Spinal cord (tissue), 10 donors: ENCODE measurements around the gene THPO. TPM values are rescaled to one million over a fixed set of nuclear protein-coding genes. Genes with fewer than 3 reads are reported as not detected.

Experiments used
- DNase-seq, 6 donors: peaks; one replicate each; pipeline versions ENCODE4 v3.0.0 to v3.0.0-alpha.2; 2013 to 2015; ENCODE audit warnings: low spot score in 6 of 6, low read depth in 4 of 6
- H3K27ac ChIP-seq: one replicate; pipeline ENCODE4 v1.5.1; 2013; ENCODE audit warnings: low read depth, low read length, control low read depth
- H3K27me3 ChIP-seq: one replicate; pipeline ENCODE4 v1.6.1; 2013; ENCODE audit warnings: low read length; ENCODE audit not compliant: control insufficient read depth, insufficient read depth
- H3K36me3 ChIP-seq: one replicate; pipeline ENCODE4 v1.6.1; 2013; ENCODE audit warnings: low read length; ENCODE audit not compliant: control insufficient read depth, insufficient read depth
- H3K4me1 ChIP-seq: one replicate; pipeline ENCODE4 v1.6.1; 2013; ENCODE audit warnings: low read length; ENCODE audit not compliant: control insufficient read depth, insufficient read depth
- H3K4me3 ChIP-seq: one replicate; pipeline ENCODE4 v1.5.1; 2013; ENCODE audit warnings: low read depth, low read length, control low read depth
- H3K9me3 ChIP-seq: one replicate; pipeline ENCODE4 v1.6.1; 2013; ENCODE audit warnings: low read length; ENCODE audit not compliant: control insufficient read depth, insufficient read depth
- WGBS: methylation state at CpG from one replicate; pipeline ENCODE4 v1.1.5; 2013; ENCODE audit warnings: missing lambda C conversion rate; ENCODE audit not compliant: insufficient coverage; 5-methylcytosine and 5-hydroxymethylcytosine counted together
- polyA plus RNA-seq, 2 donors: library from polyadenylated mRNA; unstranded; fragments of 120-200 nt; gene quantifications; one replicate each; pipeline ENCODE4 v1.2.1, GENCODE V29; 2013; ENCODE audit not compliant: insufficient read length in 2 of 2
- total RNA-seq, 2 donors: library from RNA; depleted of rRNA in 1 of 2; stranded (reverse); fragments of 120-200 nt in 1 of 2; fragments of >200 nt in 1 of 2; gene quantifications; one replicate each; pipeline versions ENCODE4 v1.2.3 to v1.2.4, GENCODE V29; 2013 to 2014
- donor health status: healthy.

Gene THPO
- total and polyA plus RNA-seq, 4 donors, result 0.40 to 2.6 (median 1.9) TPM

GRCh38 chr3:184386047-184386806, 8.2 kb upstream of the THPO start:
- Histone ChIP-seq H3K9me3 (no peaks in the 10 kb centered on the region), H3K4me1 (peaks cover 8% of the 10 kb centered on the region), H3K4me3 (no peak overlapping the region), H3K36me3 (peaks cover 72% of the 10 kb centered on the region), H3K27me3 (peaks cover 2% of the 10 kb centered on the region), H3K27ac (no peak overlapping the region)
- 53% methylated on average over 37 of the region's 37 CpGs for WGBS
- no peak for DNase-seq

DNA sequence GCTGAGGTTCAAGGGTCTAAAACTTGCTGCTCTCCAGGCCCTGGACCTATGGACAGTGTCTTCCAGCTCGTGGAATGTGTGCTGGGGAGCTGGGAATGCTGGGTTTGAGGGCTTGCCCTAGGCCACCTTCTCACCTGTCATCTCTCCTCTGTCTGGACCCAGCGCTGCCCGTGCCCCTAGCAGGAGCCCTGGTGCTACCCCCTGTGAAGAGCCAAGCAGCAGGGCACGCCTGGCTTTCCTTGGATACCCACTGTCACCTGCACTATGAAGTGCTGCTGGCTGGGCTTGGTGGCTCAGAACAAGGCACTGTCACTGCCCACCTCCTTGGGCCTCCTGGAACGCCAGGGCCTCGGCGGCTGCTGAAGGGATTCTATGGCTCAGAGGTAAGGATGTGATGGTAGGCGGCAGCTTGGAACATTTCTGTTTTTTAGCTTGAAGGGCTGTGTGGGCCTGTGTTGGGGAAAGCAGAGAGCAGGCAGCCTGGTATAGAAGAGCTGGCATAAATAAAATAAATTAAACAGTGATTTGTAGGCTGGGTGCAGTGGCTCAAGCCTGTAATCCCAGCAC, 6.9 kb upstream of the THPO start:
- H3K36me3 ChIP-seq, result peaks cover 71% of the 10 kb centered on the region
- no peaks in the 10 kb centered on the region for H3K9me3 ChIP-seq
- peaks cover 9% of the 10 kb centered on the region for H3K27me3 ChIP-seq
- H3K4me3 ChIP-seq, result no peak overlapping the region
- H3K4me1 ChIP-seq, result peaks cover 13% of the 10 kb centered on the region
- WGBS, result 98% methylated on average over 5 of the region's 8 CpGs
- H3K27ac ChIP-seq, result no peak overlapping the region
- no peak for DNase-seq

DNA sequence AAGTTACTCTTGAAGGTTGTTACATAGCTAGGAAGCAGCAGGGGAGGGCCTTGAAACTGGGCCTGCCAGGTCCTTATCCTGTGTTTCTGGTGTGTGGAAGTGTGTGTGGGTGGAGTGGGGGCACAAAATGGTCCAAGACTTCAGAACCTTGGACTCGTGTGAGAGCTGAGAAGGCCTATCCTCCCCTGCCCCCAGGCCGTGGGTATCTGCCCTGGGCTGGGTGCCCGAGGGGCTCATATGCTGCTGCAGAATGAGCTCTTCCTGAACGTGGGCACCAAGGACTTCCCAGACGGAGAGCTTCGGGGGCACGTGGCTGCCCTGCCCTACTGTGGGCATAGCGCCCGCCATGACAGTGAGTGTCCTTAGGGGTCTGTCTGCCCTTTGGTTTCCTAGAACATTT, 6.3 kb upstream of the THPO start:
- no peak overlapping the region for H3K4me3 ChIP-seq
- peaks cover 11% of the 10 kb centered on the region for H3K27me3 ChIP-seq
- no peak for DNase-seq
- H3K4me1 ChIP-seq, result peaks cover 15% of the 10 kb centered on the region
- WGBS, result 87% methylated on average over 9 of the region's 9 CpGs
- peaks cover 65% of the 10 kb centered on the region for H3K36me3 ChIP-seq
- H3K27ac ChIP-seq, result no peak overlapping the region
- no peaks in the 10 kb centered on the region for H3K9me3 ChIP-seq

DNA sequence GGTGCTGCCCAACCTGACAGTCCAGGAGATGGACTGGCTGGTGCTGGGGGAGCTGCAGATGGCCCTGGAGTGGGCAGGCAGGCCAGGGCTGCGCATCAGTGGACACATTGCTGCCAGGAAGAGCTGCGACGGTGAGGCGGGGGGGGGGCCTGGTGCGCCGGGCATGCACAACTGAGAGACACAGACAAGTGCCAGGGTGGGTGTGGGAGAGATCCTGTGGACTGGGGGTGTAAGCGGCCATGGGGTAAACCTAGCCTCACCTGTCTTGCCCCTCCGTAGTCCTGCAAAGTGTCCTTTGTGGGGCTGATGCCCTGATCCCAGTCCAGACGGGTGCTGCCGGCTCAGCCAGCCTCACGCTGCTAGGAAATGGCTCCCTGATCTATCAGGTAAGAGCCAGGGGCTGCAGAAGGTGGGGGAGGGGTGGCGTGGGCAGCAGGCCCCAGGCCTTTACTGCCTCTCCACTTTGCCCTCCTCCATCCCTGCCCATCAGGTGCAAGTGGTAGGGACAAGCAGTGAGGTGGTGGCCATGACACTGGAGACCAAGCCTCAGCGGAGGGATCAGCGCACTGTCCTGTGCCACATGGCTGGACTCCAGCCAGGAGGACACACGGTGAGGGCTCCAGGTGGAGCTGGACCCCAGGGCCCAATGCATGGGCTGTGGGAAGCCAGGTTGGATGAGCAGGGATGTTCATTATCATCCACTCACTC, 5.2 kb upstream of the THPO start:
- peaks cover 11% of the 10 kb centered on the region for H3K27me3 ChIP-seq
- 92% methylated on average over 12 of the region's 15 CpGs for WGBS
- no peak overlapping the region for H3K4me3 ChIP-seq
- H3K4me1 ChIP-seq, result peaks cover 22% of the 10 kb centered on the region
- no peak overlapping the region for H3K27ac ChIP-seq
- DNase-seq, result no peak
- no peaks in the 10 kb centered on the region for H3K9me3 ChIP-seq
- H3K36me3 ChIP-seq, result peaks cover 54% of the 10 kb centered on the region

- H3K27ac ChIP-seq, result no peak overlapping the region
- peaks cover 11% of the 10 kb centered on the region for H3K27me3 ChIP-seq
- H3K4me3 ChIP-seq, result no peak overlapping the region
- no peak for DNase-seq
- WGBS, result 93% methylated on average over 9 of the region's 16 CpGs
- H3K9me3 ChIP-seq, result no peaks in the 10 kb centered on the region
- H3K36me3 ChIP-seq, result peaks cover 49% of the 10 kb centered on the region
- H3K4me1 ChIP-seq, result peaks cover 28% of the 10 kb centered on the region
Observed at GRCh38 chr3:184382326-184383032, 4.5 kb upstream of the THPO start.

- peaks cover 14% of the 10 kb centered on the region for H3K27me3 ChIP-seq
- WGBS, result 21% methylated on average over 43 of the region's 55 CpGs
- H3K4me1 ChIP-seq, result peaks cover 30% of the 10 kb centered on the region
- H3K4me3 ChIP-seq, result peak overlapping the region; percentile 12
- H3K9me3 ChIP-seq, result no peaks in the 10 kb centered on the region
- DNase-seq, result peak in 2 of 6 donors; percentile 23
- H3K27ac ChIP-seq, result no peak overlapping the region
- peaks cover 39% of the 10 kb centered on the region for H3K36me3 ChIP-seq
Observed at GRCh38 chr3:184381261-184382224, 3.5 kb upstream of the THPO start.

DNA sequence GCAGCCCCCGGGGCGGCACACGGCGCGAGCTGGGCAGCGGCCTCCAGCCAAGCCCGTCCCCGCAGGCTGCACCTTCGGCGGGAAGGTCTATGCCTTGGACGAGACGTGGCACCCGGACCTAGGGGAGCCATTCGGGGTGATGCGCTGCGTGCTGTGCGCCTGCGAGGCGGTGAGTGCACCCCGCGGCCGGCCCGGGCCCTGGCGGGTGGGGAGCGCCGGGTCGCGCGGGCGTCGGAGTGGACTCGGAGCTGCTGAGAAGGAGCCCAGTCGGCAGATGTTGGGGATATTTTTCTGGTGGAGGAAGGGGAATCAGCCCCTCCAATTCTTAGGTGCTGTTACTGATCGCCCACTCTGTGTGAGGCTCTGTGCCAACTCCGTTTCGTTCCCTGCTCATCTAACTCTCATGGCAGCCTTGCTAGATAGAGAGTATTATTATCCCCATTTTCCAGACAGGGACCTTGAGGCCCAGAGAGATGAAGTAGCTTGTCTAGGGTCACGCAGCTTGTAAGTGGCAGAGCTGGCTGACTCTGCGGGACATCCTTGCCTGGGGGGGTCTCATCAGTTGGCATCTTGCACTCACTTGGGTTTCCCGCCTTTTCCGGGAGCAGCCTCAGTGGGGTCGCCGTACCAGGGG, 2.7 kb upstream of the THPO start:
- WGBS, result 5% methylated on average over 36 of the region's 42 CpGs
- Histone ChIP-seq H3K27ac (no peak overlapping the region), H3K27me3 (peaks cover 14% of the 10 kb centered on the region), H3K9me3 (no peaks in the 10 kb centered on the region), H3K36me3 (peaks cover 31% of the 10 kb centered on the region), H3K4me3 (peak overlapping the region; percentile 12), H3K4me1 (peaks cover 30% of the 10 kb centered on the region)
- peak in 2 of 6 donors; percentile 44 to 58 for DNase-seq

GRCh38 chr3:184380185-184380626, 2.2 kb upstream of the THPO start:
- Histone ChIP-seq H3K4me3 (no peak overlapping the region), H3K27ac (no peak overlapping the region), H3K4me1 (peaks cover 30% of the 10 kb centered on the region), H3K9me3 (no peaks in the 10 kb centered on the region), H3K27me3 (peaks cover 14% of the 10 kb centered on the region), H3K36me3 (peaks cover 31% of the 10 kb centered on the region)
- DNase-seq, result peak in 2 of 6 donors; percentile 74 to 82
- 0% methylated on average over 47 of the region's 62 CpGs for WGBS
